NB4 (cell line): Measurements from ENCODE around the gene MPPED1.

ENCODE experiments used
- MYC ChIP-seq: IDR thresholded peaks from 2 replicates; pipeline ENCODE4 v1.6.1; 2011; ENCODE audit warnings: low read depth, low read length
- POLR2A ChIP-seq: IDR thresholded peaks from 2 replicates; pipeline ENCODE4 v1.6.1; 2011; ENCODE audit warnings: mild to moderate bottlenecking; ENCODE audit not compliant: insufficient read length; ENCODE audit errors: extremely low read depth
- TF ChIP-seq, protein P1 (sequence below): IDR thresholded peaks from one replicate; pipeline ENCODE4 v1.5.1; 2012; ENCODE audit warnings: low read depth, low read length
- TF ChIP-seq, protein P2 (sequence below): IDR thresholded peaks from 2 replicates; pipeline ENCODE4 v1.6.1; 2011; ENCODE audit warnings: low read depth, low read length

GRCh38 chr22:43530349-43531201 lies 118.8 kb downstream of the MPPED1 start:
- TF ChIP-seq, protein P1, sequence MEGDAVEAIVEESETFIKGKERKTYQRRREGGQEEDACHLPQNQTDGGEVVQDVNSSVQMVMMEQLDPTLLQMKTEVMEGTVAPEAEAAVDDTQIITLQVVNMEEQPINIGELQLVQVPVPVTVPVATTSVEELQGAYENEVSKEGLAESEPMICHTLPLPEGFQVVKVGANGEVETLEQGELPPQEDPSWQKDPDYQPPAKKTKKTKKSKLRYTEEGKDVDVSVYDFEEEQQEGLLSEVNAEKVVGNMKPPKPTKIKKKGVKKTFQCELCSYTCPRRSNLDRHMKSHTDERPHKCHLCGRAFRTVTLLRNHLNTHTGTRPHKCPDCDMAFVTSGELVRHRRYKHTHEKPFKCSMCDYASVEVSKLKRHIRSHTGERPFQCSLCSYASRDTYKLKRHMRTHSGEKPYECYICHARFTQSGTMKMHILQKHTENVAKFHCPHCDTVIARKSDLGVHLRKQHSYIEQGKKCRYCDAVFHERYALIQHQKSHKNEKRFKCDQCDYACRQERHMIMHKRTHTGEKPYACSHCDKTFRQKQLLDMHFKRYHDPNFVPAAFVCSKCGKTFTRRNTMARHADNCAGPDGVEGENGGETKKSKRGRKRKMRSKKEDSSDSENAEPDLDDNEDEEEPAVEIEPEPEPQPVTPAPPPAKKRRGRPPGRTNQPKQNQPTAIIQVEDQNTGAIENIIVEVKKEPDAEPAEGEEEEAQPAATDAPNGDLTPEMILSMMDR: no peak
- TF ChIP-seq POLR2A: no peak
- TF ChIP-seq, protein P2, sequence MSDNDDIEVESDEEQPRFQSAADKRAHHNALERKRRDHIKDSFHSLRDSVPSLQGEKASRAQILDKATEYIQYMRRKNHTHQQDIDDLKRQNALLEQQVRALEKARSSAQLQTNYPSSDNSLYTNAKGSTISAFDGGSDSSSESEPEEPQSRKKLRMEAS: no peak
- TF ChIP-seq MYC: no peak
